HG03196 (cell line): ENCODE measurements around the gene SEM1.
"Not testable (repeated sequence)": the region's sequence is repeated elsewhere in the genome, so short reads cannot be mapped to it uniquely, and the experiment has no call there.

Experiments
- ATAC-seq: cut with Tn5 transposase; IDR thresholded peaks from one replicate; pipeline ENCODE4 v1.9.1; 2021; ENCODE audit not compliant: unreplicated experiment

SEM1 gene

GRCh38 chr7:96707901-96708774 is 1.5 kb downstream of the SEM1 start:
- ATAC-seq, result no peak

GRCh38 chr7:96701258-96701657 is 8.4 kb downstream of the SEM1 start:
- no peak for ATAC-seq

- ATAC-seq, result no peak
Observed at GRCh38 chr7:96700516-96700915, 9.1 kb downstream of the SEM1 start.

GRCh38 chr7:96699219-96699871 is 10.3 kb downstream of the SEM1 start:
- ATAC-seq, result no peak

- ATAC-seq, result not testable (repeated sequence)
Observed at GRCh38 chr7:96698449-96698848, 11.2 kb downstream of the SEM1 start.

- no peak for ATAC-seq
Observed at GRCh38 chr7:96697822-96698221, 11.8 kb downstream of the SEM1 start.

GRCh38 chr7:96695581-96695980 is 14.1 kb downstream of the SEM1 start:
- ATAC-seq, result no peak

- ATAC-seq, result no peak
Observed at GRCh38 chr7:96694082-96694481, 15.6 kb downstream of the SEM1 start.

GRCh38 chr7:96691702-96692101 is 17.9 kb downstream of the SEM1 start:
- ATAC-seq, result no peak

- no peak for ATAC-seq
Observed at GRCh38 chr7:96689414-96689813, 20.2 kb downstream of the SEM1 start.

GRCh38 chr7:96686305-96686704 is 23.3 kb downstream of the SEM1 start:
- ATAC-seq, result no peak

- ATAC-seq, result peak; percentile 50
Observed at GRCh38 chr7:96685755-96686154, 23.9 kb downstream of the SEM1 start.

- peak; percentile 75 for ATAC-seq
Observed at GRCh38 chr7:96685353-96685752, 24.3 kb downstream of the SEM1 start.

GRCh38 chr7:96679886-96680285 is 29.8 kb downstream of the SEM1 start:
- ATAC-seq, result no peak

- no peak for ATAC-seq
Observed at GRCh38 chr7:96676919-96677318, 32.7 kb downstream of the SEM1 start.

- no peak for ATAC-seq
Observed at GRCh38 chr7:96675548-96675947, 34.1 kb downstream of the SEM1 start.

GRCh38 chr7:96674565-96674964 is 35.1 kb downstream of the SEM1 start:
- no peak for ATAC-seq

- no peak for ATAC-seq
Observed at GRCh38 chr7:96671854-96672253, 37.8 kb downstream of the SEM1 start.

GRCh38 chr7:96670338-96671289 is 39.0 kb downstream of the SEM1 start:
- no peak for ATAC-seq

GRCh38 chr7:96669812-96670211 is 39.8 kb downstream of the SEM1 start:
- ATAC-seq, result no peak

- ATAC-seq, result no peak
Observed at GRCh38 chr7:96667026-96667425, 42.6 kb downstream of the SEM1 start.
